SH-SY5Y (cell line): ENCODE measurements around the gene ARSA.

Experiments
- GATA2 ChIP-seq: IDR thresholded peaks from 2 replicates; pipeline ENCODE4 v1.6.1; 2011; ENCODE audit warnings: mild to moderate bottlenecking, low read depth, low read length
- GATA3 ChIP-seq: IDR thresholded peaks from 2 replicates; pipeline ENCODE4 v1.6.1; 2011; ENCODE audit warnings: low read depth, mild to moderate bottlenecking, low read length, moderate library complexity

DNA sequence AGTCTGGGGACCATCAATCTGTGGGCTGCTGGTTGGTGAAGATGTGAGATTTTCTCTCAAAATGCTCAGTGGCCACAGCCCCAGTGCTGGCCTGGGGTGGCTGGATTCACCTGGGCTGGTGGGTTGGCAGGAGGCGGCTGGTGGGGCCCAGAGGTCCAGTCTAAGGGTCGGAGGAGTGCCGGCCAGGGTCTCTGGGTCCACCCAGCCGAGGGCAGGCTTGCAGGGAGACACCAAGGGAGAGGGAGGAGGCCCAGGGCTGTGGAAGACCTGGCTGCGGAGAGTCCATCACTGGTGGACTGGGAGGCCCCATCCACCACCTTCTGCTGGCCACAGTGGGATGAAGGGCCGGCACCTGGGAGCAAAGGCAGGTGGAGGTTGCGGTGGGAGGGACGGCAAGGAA, 44.1 kb upstream of the ARSA start:
- TF ChIP-seq GATA2 (no peak), GATA3 (no peak)
